HEK293 (cell line): ENCODE data around the gene TMEM19.

ENCODE experiments used
- GLI2 ChIP-seq: fragments of 450-650 bp; formaldehyde crosslinking; IDR thresholded peaks from 2 replicates; pipeline ENCODE4; 2017; ENCODE audit warnings: missing biosample characterization, missing genetic modification characterization, low read depth, borderline replicate concordance
- TCF7L2 ChIP-seq: IDR thresholded peaks from 2 replicates; pipeline ENCODE4 v1.6.1; 2011; ENCODE audit warnings: low read depth, mild to moderate bottlenecking, inconsistent platforms, low read length, moderate library complexity, borderline replicate concordance
- YY2 ChIP-seq: fragments of 450-650 bp; formaldehyde crosslinking; IDR thresholded peaks from 2 replicates; pipeline ENCODE4 v1.5.1; 2016; ENCODE audit warnings: missing biosample characterization, missing genetic modification characterization
- ZBTB17 ChIP-seq: fragments of 450-650 bp; formaldehyde crosslinking; IDR thresholded peaks from 2 replicates; pipeline ENCODE4 v1.5.1; 2016; ENCODE audit warnings: missing biosample characterization, missing genetic modification characterization
- ZBTB44 ChIP-seq: fragments of 450-650 bp; IDR thresholded peaks from 2 replicates; pipeline ENCODE4 v1.5.1; 2018; ENCODE audit warnings: missing biosample characterization, mild to moderate bottlenecking, missing genetic modification characterization
- ZEB2 ChIP-seq: fragments of 450-650 bp; formaldehyde crosslinking; IDR thresholded peaks from 2 replicates; pipeline ENCODE4 v1.5.1; 2016; ENCODE audit warnings: missing biosample characterization, missing genetic modification characterization
- ZNF274 ChIP-seq, 2 experiments: fragments of 200-500 bp in 1 of 2; fragments of 450-650 bp in 1 of 2; sonication (Bioruptor generic) in 1 of 2; formaldehyde crosslinking in 1 of 2; IDR thresholded peaks; 2 replicates each; pipeline versions ENCODE4 v1.5.1 to v1.6.1; 2014 to 2016; ENCODE audit warnings: borderline replicate concordance in 1 of 2, inconsistent platforms in 1 of 2, low read length in 1 of 2, missing biosample characterization in 1 of 2, missing genetic modification characterization in 1 of 2
- ZNF324 ChIP-seq: fragments of 450-650 bp; formaldehyde crosslinking; IDR thresholded peaks from 2 replicates; pipeline ENCODE4 v1.5.1; 2016; ENCODE audit warnings: missing biosample characterization, missing genetic modification characterization
- ZNF416 ChIP-seq: fragments of 450-650 bp; formaldehyde crosslinking; IDR thresholded peaks from 2 replicates; pipeline ENCODE4 v1.5.1; 2016; ENCODE audit warnings: missing biosample characterization, missing genetic modification characterization
- ZNF501 ChIP-seq: fragments of 450-650 bp; formaldehyde crosslinking; IDR thresholded peaks from 2 replicates; pipeline ENCODE4 v1.5.1; 2016; ENCODE audit warnings: missing biosample characterization, missing genetic modification characterization
- ZNF707 ChIP-seq: fragments of 450-650 bp; formaldehyde crosslinking; IDR thresholded peaks from 2 replicates; pipeline ENCODE4 v1.5.1; 2016; ENCODE audit warnings: missing biosample characterization, missing genetic modification characterization
- TF ChIP-seq, protein P1 (sequence below): fragments of 450-650 bp; formaldehyde crosslinking; IDR thresholded peaks from 2 replicates; pipeline ENCODE4 v1.5.1; 2016; ENCODE audit warnings: missing biosample characterization, missing genetic modification characterization

- TF ChIP-seq ZEB2 (no peak), GLI2 (tag by site-specific recombination) (no peak), ZBTB17 (tag by site-specific recombination) (no peak), YY2 (no peak), TCF7L2 (no peak), ZNF324 (no peak), ZNF707 (tag by site-specific recombination) (no peak), ZNF274 (IDR thresholded peaks at IDR 0.05; ENCODE audit: low read length) (no peak), ZNF274 (tag by site-specific recombination; IDR thresholded peaks at IDR 0.05; ENCODE audit: borderline replicate concordance) (no peak), ZBTB44 (no peak), ZNF416 (no peak), ZNF501 (tag by site-specific recombination) (no peak)
- TF ChIP-seq, protein P1, sequence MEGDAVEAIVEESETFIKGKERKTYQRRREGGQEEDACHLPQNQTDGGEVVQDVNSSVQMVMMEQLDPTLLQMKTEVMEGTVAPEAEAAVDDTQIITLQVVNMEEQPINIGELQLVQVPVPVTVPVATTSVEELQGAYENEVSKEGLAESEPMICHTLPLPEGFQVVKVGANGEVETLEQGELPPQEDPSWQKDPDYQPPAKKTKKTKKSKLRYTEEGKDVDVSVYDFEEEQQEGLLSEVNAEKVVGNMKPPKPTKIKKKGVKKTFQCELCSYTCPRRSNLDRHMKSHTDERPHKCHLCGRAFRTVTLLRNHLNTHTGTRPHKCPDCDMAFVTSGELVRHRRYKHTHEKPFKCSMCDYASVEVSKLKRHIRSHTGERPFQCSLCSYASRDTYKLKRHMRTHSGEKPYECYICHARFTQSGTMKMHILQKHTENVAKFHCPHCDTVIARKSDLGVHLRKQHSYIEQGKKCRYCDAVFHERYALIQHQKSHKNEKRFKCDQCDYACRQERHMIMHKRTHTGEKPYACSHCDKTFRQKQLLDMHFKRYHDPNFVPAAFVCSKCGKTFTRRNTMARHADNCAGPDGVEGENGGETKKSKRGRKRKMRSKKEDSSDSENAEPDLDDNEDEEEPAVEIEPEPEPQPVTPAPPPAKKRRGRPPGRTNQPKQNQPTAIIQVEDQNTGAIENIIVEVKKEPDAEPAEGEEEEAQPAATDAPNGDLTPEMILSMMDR: no peak
Measured at GRCh38 chr12:71649401-71649800, 36.5 kb upstream of the TMEM19 start.
